Neural cell (in vitro differentiated cells): Measurements from ENCODE around the gene SIL1. TPM values are rescaled to one million over a fixed set of nuclear protein-coding genes. Genes with fewer than 3 reads are reported as not detected.

Experiments used
- H2AFZ ChIP-seq: fragments of 200-600, 300-800 bp; sonication (generic), shearing (Covaris generic); 2 replicates; pipeline ENCODE4 v1.6.0; 2014; ENCODE audit warnings: low read depth, mild to moderate bottlenecking, antibody characterized with exemption, low read length, moderate library complexity
- H3F3A ChIP-seq: fragments of 200-600 bp; shearing (Covaris generic); 2 replicates; pipeline ENCODE4 v1.6.1; 2016; ENCODE audit warnings: mild to moderate bottlenecking, moderate library complexity, mixed read lengths, antibody characterized with exemption, low read length; ENCODE audit not compliant: insufficient read depth, poor library complexity, severe bottlenecking
- H3K27ac ChIP-seq: fragments of 200-600, 300-800 bp; sonication (generic), shearing (Covaris generic); 2 replicates; pipeline ENCODE4 v1.5.1; 2014; ENCODE audit warnings: mild to moderate bottlenecking, low read length, moderate library complexity
- H3K27me3 ChIP-seq: fragments of 300-800, 200-600 bp; sonication (generic), shearing (Covaris generic); 2 replicates; pipeline ENCODE4 v1.6.0; 2014; ENCODE audit warnings: mild to moderate bottlenecking, low read depth, low read length, moderate library complexity; ENCODE audit not compliant: insufficient read depth
- H3K36me3 ChIP-seq: fragments of 300-800, 200-600 bp; sonication (generic), shearing (Covaris generic); 2 replicates; pipeline ENCODE4 v1.5.1; 2014; ENCODE audit warnings: mild to moderate bottlenecking, antibody characterized with exemption, low read length, moderate library complexity; ENCODE audit not compliant: insufficient read depth
- H3K4me2 ChIP-seq: fragments of 300-800, 200-600 bp; sonication (generic), shearing (Covaris generic); 2 replicates; pipeline ENCODE4 v1.6.0; 2014; ENCODE audit warnings: mild to moderate bottlenecking, low read length
- H3K4me3 ChIP-seq: fragments of 300-800, 200-600 bp; sonication (generic), shearing (Covaris generic); 2 replicates; pipeline ENCODE4 v1.5.1; 2014; ENCODE audit warnings: mild to moderate bottlenecking, low read length, moderate library complexity
- H3K79me2 ChIP-seq: fragments of 200-600 bp; shearing (Covaris generic); replicated peaks from 2 replicates; pipeline ENCODE4 v1.6.0; 2014; ENCODE audit warnings: mild to moderate bottlenecking, low read length, moderate library complexity; ENCODE audit not compliant: insufficient read depth
- H3K9ac ChIP-seq: fragments of 300-800, 200-600 bp; sonication (generic), shearing (Covaris generic); 2 replicates; pipeline ENCODE4 v1.6.1; 2016; ENCODE audit warnings: mild to moderate bottlenecking, low read length, mixed read lengths
- H3K9me2 ChIP-seq: fragments of 200-600 bp; shearing (Covaris generic); 2 replicates; pipeline ENCODE4 v1.6.1; 2016; ENCODE audit warnings: mild to moderate bottlenecking, low read length, mixed read lengths; ENCODE audit not compliant: insufficient read depth
- H3K9me3 ChIP-seq: fragments of 200-600, 300-800 bp; sonication (generic), shearing (Covaris generic); 2 replicates; pipeline ENCODE4 v1.6.1; 2016; ENCODE audit warnings: mild to moderate bottlenecking, mixed run types, low read length, moderate library complexity, mixed read lengths
- H4K20me1 ChIP-seq: fragments of 200-600 bp; shearing (Covaris generic); 2 replicates; pipeline ENCODE4 v1.6.1; 2016; ENCODE audit warnings: mild to moderate bottlenecking, mixed run types; ENCODE audit not compliant: insufficient read depth
- CTCF ChIP-seq: fragments of 450-650 bp; IDR thresholded peaks from 2 replicates; pipeline ENCODE4 v1.5.1; 2014; ENCODE audit warnings: antibody characterized with exemption, mild to moderate bottlenecking, moderate library complexity; ENCODE audit not compliant: poor library complexity, severe bottlenecking
- EP300 ChIP-seq: fragments of 450-650 bp; conservative IDR thresholded peaks from 2 replicates; pipeline ENCODE4 v1.6.1; 2014; ENCODE audit warnings: antibody characterized with exemption, mild to moderate bottlenecking, moderate library complexity; ENCODE audit not compliant: poor library complexity, severe bottlenecking
- EZH2 ChIP-seq: fragments of 200-600, 300-800 bp; shearing (Covaris generic), sonication (generic); IDR thresholded peaks from 2 replicates; pipeline ENCODE4 v1.6.1; 2014; ENCODE audit warnings: antibody characterized with exemption, low read length, borderline replicate concordance, mild to moderate bottlenecking; ENCODE audit not compliant: insufficient read depth, poor library complexity, severe bottlenecking
- MXI1 ChIP-seq: fragments of 450-650 bp; conservative IDR thresholded peaks from 2 replicates; pipeline ENCODE4 v1.6.1; 2014; ENCODE audit warnings: antibody characterized with exemption, mild to moderate bottlenecking; ENCODE audit not compliant: poor library complexity, severe bottlenecking
- POLR2AphosphoS5 ChIP-seq: IDR thresholded peaks from 2 replicates; pipeline ENCODE4 v1.6.1; 2012
- RAD21 ChIP-seq: fragments of 450-650 bp; conservative IDR thresholded peaks from 2 replicates; pipeline ENCODE4 v1.6.1; 2014; ENCODE audit warnings: antibody characterized with exemption, mild to moderate bottlenecking, moderate library complexity
- REST ChIP-seq: IDR thresholded peaks from 2 replicates; pipeline ENCODE4 v1.6.1; 2012; ENCODE audit warnings: borderline replicate concordance
- SMC3 ChIP-seq: fragments of 450-650 bp; conservative IDR thresholded peaks from 2 replicates; pipeline ENCODE4 v1.6.1; 2014; ENCODE audit warnings: antibody characterized with exemption, mild to moderate bottlenecking, moderate library complexity; ENCODE audit not compliant: poor library complexity
- TAF1 ChIP-seq: IDR thresholded peaks from 2 replicates; pipeline ENCODE4 v1.6.1; 2012; ENCODE audit warnings: low read depth
- polyA plus RNA-seq: library from polyadenylated mRNA; depleted of rRNA; stranded (reverse); fragments of >200 nt; gene quantifications from 2 replicates; pipeline ENCODE4 v1.2.3, GENCODE V29; 2014

SIL1 gene
- polyA plus RNA-seq, 1 donor from 2014 or later = 4.7 TPM

GRCh38 chr5:139124774-139125520 lies 73.2 kb downstream of the SIL1 start:
- Histone ChIP-seq H3K27ac (no peak overlapping the region), H2AFZ (no peak overlapping the region), H3F3A (no peaks in the 10 kb centered on the region), H3K4me3 (no peak overlapping the region), H3K9me2 (no peaks in the 10 kb centered on the region), H3K4me2 (no peak overlapping the region), H3K36me3 (no peaks in the 10 kb centered on the region), H3K9ac (no peak overlapping the region), H3K79me2 (no peaks in the 10 kb centered on the region), H4K20me1 (no peaks in the 10 kb centered on the region), H3K27me3 (no peaks in the 10 kb centered on the region), H3K9me3 (no peaks in the 10 kb centered on the region)
- TF ChIP-seq RAD21 = no peak
- TF ChIP-seq CTCF = no peak
- TF ChIP-seq SMC3 = no peak
- TF ChIP-seq TAF1 = no peak
- no peak for TF ChIP-seq REST
- TF ChIP-seq MXI1 = no peak
- TF ChIP-seq POLR2AphosphoS5 = no peak
- no peak for TF ChIP-seq EP300
- no peak for TF ChIP-seq EZH2

GRCh38 chr5:139121120-139121519 lies 77.0 kb downstream of the SIL1 start:
- Histone ChIP-seq H3K9me2 (no peaks in the 10 kb centered on the region), H3F3A (no peaks in the 10 kb centered on the region), H3K9me3 (no peaks in the 10 kb centered on the region), H3K4me2 (no peak overlapping the region), H3K9ac (no peak overlapping the region), H4K20me1 (no peaks in the 10 kb centered on the region), H3K79me2 (no peaks in the 10 kb centered on the region), H3K4me3 (no peak overlapping the region), H3K27ac (no peak overlapping the region), H3K36me3 (no peaks in the 10 kb centered on the region), H3K27me3 (no peaks in the 10 kb centered on the region), H2AFZ (no peak overlapping the region)
- TF ChIP-seq EP300 (no peak), EZH2 (no peak), REST (no peak), RAD21 (no peak), MXI1 (no peak), POLR2AphosphoS5 (no peak), SMC3 (no peak), CTCF (no peak), TAF1 (no peak)
